Right hindlimb (tissue), 1 donor: ENCODE measurements around the gene IDH3G.

Experiments used
- DNase-seq: peaks from one replicate; pipeline ENCODE4 v3.0.0-alpha.2; 2018

Gene IDH3G

GRCh38 chrX:153784325-153784967, 9.7 kb downstream of the IDH3G start:
- no peak for DNase-seq

GRCh38 chrX:153783378-153784013, 10.7 kb downstream of the IDH3G start:
- no peak for DNase-seq

DNA sequence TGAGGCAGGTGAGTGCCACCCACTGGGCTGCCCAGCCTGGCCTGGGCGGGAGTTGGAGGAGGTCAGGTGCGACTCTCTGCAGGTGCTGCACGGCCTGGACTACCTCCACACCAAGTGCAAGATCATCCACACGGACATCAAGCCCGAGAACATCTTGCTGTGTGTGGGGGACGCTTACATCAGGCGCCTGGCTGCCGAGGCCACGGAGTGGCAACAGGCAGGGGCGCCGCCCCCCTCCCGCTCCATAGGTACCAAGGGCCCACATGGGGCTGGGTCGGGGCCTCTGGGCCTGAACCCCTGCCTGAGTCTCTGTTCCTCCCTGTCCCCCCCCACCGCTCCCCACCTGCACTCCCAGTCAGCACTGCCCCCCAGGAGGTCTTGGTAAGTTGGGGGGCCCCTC, 11.3 kb downstream of the IDH3G start:
- no peak for DNase-seq

- DNase-seq = no peak
These were observed 11.9 kb downstream of the IDH3G start for GRCh38 chrX:153782313-153782712.

- peak; percentile 52 for DNase-seq
These were observed 12.6 kb downstream of the IDH3G start for GRCh38 chrX:153781428-153782047.

DNA sequence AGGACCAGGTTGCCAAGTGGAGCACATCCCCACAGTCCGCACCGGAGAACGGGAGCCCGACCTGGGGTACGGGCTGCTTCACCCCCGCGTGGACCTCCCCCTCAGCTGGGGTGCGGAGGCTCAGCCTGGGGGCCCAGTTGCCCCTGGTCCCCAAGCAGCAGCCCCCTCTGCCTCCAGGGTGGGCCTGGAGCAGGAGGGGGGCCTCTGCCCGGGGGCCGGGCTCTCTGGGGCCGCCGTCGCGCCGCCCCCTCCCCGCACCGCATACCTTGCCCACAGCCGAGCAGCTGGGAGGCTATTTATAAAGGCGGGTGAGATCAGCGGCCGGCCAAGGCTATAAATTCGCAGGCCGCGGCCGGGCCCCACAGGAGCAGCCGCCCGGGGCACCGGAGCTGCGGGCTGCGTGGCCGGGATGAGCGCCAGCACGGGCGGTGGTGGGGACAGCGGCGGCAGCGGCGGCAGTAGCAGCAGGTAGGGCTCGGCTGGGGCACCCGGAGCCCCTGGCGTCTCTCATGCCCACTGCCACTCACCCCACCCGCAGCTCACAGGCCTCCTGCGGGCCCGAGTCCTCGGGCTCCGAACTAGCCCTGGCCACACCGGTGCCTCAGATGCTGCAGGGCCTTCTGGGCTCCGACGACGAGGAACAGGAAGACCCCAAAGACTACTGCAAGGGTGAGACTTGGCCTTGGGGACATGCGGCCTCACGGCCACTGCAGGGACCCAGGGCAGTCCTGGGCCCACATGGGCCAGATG, 13.3 kb downstream of the IDH3G start, which contains the start of gene SRPK3:
TSS of gene SRPK3 (plus strand) at position 364 of the 750 bp plus-strand sequence. CDS start at position 410, 46 bp downstream.
- peak; percentile 67 for DNase-seq

- peak; percentile 16 for DNase-seq
These were observed 14.1 kb downstream of the IDH3G start for GRCh38 chrX:153779891-153780677.

- DNase-seq = peak; percentile 16
These were observed 15.5 kb downstream of the IDH3G start for GRCh38 chrX:153778684-153779101.

GRCh38 chrX:153778181-153778580, 16.0 kb downstream of the IDH3G start:
- DNase-seq = peak; percentile 17

DNA sequence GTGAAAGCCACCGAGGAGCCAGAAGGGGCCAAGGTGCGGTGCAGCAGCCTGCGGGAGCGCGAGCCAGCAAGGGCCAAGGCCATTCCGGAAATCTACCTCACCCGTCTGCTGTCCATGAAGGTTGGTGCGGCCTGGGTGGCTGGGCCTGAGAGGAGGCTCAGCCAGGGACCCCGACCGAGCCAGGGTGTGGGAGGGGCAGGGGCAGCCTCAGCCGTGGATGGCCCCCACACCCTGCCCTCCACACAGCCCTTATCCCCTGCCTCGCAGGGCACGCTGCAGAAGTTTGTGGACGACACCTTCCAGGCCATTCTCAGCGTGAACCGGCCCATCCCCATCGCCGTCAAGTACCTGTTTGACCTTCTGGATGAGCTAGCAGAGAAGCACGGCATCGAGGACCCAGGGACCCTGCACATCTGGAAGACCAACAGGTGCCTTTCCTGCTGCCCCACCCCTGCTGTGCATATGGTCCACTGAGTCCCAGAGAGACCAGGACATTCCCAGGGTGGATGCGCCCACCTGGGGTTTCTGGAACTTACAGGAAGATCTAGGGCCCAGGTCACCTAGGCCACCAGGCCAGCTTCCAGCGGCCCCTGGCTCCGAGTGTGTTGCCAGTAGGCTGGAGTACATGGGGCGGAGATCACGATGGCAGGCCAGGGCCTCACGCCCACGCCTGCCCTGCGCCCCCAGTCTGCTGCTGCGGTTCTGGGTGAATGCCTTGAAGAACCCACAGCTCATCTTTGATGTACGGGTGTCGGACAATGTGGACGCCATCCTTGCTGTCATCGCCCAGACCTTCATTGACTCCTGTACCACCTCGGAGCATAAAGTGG, 16.7 kb downstream of the IDH3G start:
- DNase-seq = peak; percentile 20

GRCh38 chrX:153776611-153777045, 17.5 kb downstream of the IDH3G start:
- no peak for DNase-seq

DNA sequence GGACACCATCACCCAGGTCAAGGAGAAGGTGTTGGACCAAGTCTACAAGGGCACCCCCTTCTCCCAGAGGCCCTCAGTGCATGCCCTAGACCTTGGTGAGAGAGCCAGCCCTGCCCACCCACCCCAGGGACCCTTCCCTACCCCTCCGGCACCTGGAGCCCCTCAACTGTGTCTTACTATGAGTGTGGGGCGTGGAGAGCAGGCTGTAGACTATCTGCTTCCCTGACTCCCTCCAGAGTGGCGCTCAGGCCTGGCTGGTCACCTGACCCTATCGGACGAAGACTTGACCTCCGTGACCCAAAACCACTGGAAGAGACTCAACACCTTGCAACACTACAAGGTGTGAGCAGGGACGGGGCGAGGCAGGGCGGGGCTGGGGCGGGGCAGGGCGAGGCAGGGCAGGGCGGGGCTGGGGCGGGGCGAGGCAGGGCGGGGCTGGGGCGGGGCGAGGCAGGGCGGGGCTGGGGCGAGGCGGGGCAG, 18.0 kb downstream of the IDH3G start:
- peak; percentile 10 for DNase-seq

DNA sequence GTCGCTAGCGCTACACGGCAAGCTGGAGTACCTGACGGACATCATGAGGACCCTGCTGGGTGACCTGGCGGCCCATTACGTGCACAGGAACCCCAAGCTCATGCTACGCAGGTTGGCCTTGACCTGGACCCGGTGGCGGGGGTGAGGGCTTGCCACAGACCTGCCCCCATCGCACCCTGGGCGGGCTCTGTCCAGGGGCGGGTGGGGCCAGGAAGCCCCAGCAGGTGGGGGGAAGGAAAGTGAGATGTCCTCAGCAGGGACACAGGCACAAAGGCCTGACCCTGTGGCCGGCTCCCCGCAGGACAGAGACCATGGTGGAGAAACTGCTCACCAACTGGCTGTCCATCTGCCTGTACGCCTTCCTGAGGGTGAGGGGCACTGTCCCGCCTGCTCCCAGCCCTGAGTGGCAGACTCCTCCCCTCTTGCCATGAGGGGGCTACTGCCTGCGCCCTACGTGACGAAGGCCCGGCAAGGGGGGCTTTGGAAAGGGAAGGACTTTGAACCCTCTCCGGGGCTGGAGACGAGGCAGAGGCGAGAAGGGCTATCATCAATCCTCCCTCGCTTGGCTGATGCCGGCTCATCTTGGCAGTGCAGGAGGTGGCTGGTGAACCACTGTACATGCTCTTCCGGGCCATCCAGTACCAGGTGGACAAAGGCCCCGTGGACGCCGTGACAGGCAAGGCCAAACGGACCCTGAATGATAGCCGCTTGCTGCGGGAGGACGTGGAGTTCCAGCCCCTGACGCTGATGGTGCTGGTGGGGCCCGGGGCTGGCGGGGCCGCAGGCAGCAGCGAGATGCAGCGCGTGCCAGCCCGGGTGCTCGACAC, 18.7 kb downstream of the IDH3G start:
- peak; percentile 10 for DNase-seq

DNA sequence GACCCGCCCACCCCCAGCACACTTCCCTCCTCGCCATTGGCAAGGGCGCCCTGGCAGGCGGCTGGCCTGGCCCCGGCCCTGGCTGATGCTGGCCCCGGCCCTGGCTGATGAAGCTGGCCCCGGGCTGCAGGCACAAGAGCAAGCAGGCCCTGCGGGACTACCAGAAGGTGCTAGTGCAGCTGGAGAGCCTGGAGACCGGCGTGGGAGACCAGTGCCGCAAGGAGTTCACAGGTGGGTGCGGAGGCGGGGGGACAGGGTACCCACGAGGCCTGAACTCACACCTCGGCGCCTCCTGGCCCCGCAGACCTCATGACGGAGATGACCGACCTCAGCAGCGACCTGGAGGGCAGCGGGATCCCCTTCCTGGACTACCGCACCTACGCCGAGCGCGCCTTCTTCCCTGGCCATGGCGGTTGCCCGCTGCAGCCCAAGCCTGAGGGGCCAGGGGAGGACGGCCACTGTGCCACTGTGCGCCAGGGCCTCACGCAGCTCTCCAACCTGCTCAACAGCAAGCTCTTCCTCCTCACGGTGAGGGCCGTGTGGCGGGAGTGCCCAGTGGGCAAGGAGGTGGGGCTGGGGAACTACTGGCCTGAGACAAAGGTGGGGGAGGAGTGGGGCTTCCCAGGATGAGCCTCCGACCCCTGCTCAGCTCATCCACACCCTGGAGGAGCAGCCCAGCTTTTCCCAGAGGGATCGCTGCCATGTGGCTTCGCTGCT, 19.4 kb downstream of the IDH3G start:
- DNase-seq = peak; percentile 11

GRCh38 chrX:153773741-153774575, 20.2 kb downstream of the IDH3G start:
- DNase-seq = no peak

- DNase-seq = no peak
These were observed 21.0 kb downstream of the IDH3G start for GRCh38 chrX:153773218-153773611.

DNA sequence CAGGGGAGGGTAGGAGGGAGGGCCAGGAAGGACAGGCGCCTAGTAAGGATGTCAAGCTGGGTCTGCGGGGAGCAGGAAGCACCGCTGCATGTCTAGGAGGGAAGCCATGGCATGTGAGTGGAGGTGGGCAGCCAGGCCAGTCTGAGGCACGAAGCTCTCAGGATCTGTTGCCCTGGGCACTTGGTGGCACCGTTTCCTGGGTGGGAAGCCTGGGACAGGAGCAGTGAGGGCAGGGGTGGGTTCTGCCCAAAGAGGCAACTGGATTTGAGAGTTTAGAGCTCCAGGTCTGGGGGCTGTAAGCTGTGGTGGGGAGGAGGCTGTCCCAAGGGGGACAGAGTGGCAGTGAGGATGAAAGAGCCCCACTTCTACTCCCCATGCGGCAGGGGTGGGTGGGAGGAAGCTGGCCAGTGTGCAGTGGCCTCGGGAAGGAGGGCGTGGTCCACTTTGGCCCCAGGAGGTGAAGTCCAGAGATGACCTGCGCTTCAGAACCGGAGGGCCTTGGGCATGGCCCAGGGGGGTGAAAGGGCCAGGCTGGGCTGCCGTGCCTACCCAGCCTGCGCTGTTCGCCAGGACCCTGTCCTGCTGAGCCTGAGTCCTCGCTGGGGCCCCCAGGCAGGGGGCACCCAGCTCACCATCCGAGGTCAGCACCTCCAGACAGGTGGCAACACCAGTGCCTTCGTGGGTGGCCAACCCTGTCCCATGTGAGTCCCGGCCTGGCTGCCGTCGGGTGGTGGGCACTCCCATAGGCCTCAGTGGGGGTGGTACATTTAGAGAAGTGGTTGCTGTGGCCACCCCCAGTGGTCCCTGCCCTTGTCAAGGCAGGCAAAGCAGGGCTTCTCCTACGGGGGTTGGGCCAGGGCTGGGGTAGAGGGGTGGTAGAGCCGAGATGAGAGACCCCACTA, 21.6 kb downstream of the IDH3G start:
- DNase-seq = no peak
